Lung (tissue), 12 donors: ENCODE measurements around the gene MBD3L5. TPM values are rescaled to one million over a fixed set of nuclear protein-coding genes. Genes with fewer than 3 reads are reported as not detected.

ENCODE experiments used
- ATAC-seq: fragments of 200-7000 bp; cut with Tn5 transposase; one replicate; pipeline ENCODE4 v1.9.1; 2020; ENCODE audit warnings: moderate number of reproducible peaks; ENCODE audit not compliant: insufficient read depth, low FRiP score
- DNase-seq, 3 donors: peaks; one replicate each; pipeline ENCODE4 v3.0.0-alpha.2; 2013 to 2017
- H3K27ac ChIP-seq, 2 donors: one replicate each; pipeline ENCODE4 v1.5.1; 2013; ENCODE audit warnings: mild to moderate bottlenecking in 2 of 2, moderate library complexity in 2 of 2, control low read depth in 1 of 2, inconsistent platforms in 1 of 2, low read depth in 1 of 2, low read length in 1 of 2
- H3K27me3 ChIP-seq, 3 donors: one replicate each; pipeline ENCODE4 v1.5.1; 2013; ENCODE audit warnings: low read length in 2 of 3; ENCODE audit not compliant: control insufficient read depth in 3 of 3, insufficient read depth in 3 of 3
- H3K36me3 ChIP-seq, 4 donors: one replicate each; pipeline ENCODE4 v1.5.1; 2013; ENCODE audit warnings: low read length in 4 of 4, mild to moderate bottlenecking in 1 of 4, moderate library complexity in 1 of 4; ENCODE audit not compliant: control insufficient read depth in 4 of 4, insufficient read depth in 4 of 4
- H3K4me1 ChIP-seq, 5 donors: one replicate each; pipeline ENCODE4 v1.5.1; 2013; ENCODE audit warnings: low read length in 5 of 5, mild to moderate bottlenecking in 2 of 5, moderate library complexity in 1 of 5; ENCODE audit not compliant: control insufficient read depth in 5 of 5, insufficient read depth in 5 of 5
- H3K4me3 ChIP-seq: one replicate; pipeline ENCODE4 v1.5.1; 2013; ENCODE audit warnings: mild to moderate bottlenecking, control low read depth, moderate library complexity
- H3K9ac ChIP-seq, 2 donors: one replicate each; pipeline ENCODE4 v1.5.1; 2013; ENCODE audit warnings: low read length in 2 of 2, control low read depth in 1 of 2; ENCODE audit not compliant: insufficient read depth in 1 of 2
- H3K9me3 ChIP-seq, 4 donors: one replicate each; pipeline ENCODE4 v1.5.1; 2013; ENCODE audit warnings: low read length in 3 of 4, mild to moderate bottlenecking in 1 of 4, moderate library complexity in 1 of 4; ENCODE audit not compliant: control insufficient read depth in 4 of 4, insufficient read depth in 3 of 4
- WGBS, 2 donors: extraction: QIAGEN DNeasy Blood & Tissue Kit; methylation state at CpG; one replicate each; pipeline ENCODE4 v1.1.7; 2013; 5-methylcytosine and 5-hydroxymethylcytosine counted together
- polyA plus RNA-seq, 2 donors: library from polyadenylated mRNA; stranded (reverse); fragments of 200-250 nt; gene quantifications; one replicate each; pipeline ENCODE4 v1.2.1, GENCODE V29; 2013
- total RNA-seq, 2 donors: library from RNA; depleted of rRNA in 1 of 2; stranded (reverse); fragments of >200 nt in 1 of 2; gene quantifications; one replicate each; pipeline ENCODE4 v1.2.1, GENCODE V29; 2014 to 2021
- TF ChIP-seq, protein P1 (sequence below): IDR thresholded peaks from 2 replicates; pipeline ENCODE4 v1.5.1; 2012; ENCODE audit warnings: mild to moderate bottlenecking; ENCODE audit errors: control extremely low read depth, extremely low read depth
- donor health status: control.
- donor health status: control.
- donor health status: Bipolar disorder and iron deficiency.
- donor health status: healthy.
- donor health status: DM: yes; HTN: yes; CAD: no.

Gene MBD3L5
- total and polyA plus RNA-seq, 4 donors: not detected

DNA sequence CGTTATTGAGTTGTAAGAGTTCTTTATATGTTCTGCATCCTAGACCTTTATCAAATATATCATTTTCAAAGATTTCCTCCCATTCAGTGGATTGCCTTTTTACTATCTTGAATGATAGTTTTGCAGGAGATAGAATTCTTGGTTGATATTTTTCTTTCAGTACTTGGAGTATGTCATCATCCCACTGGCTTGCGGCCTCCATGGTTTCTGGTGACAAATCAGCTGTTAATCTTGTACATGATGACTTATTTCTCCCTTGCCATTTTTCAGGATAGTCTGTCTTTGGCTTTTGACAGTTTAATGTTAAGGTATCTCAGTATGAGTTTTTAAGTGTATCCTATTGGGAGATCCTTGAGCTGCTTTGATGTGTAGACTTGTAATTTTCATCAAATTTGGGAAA is 47.6 kb downstream of the MBD3L5 start:
- Histone ChIP-seq H3K27me3 (no peaks in the 10 kb centered on the region), H3K27ac (no peak overlapping the region), H3K4me3 (no peak overlapping the region), H3K4me1 (peaks cover 0 to 2% (median 0%) of the 10 kb centered on the region in 5 donors), H3K9me3 (peaks cover 27 to 52% (median 46%) of the 10 kb centered on the region in 4 donors), H3K9ac (no peak overlapping the region), H3K36me3 (peaks cover 62 to 89% (median 78%) of the 10 kb centered on the region in 4 donors)
- TF ChIP-seq, protein P1, sequence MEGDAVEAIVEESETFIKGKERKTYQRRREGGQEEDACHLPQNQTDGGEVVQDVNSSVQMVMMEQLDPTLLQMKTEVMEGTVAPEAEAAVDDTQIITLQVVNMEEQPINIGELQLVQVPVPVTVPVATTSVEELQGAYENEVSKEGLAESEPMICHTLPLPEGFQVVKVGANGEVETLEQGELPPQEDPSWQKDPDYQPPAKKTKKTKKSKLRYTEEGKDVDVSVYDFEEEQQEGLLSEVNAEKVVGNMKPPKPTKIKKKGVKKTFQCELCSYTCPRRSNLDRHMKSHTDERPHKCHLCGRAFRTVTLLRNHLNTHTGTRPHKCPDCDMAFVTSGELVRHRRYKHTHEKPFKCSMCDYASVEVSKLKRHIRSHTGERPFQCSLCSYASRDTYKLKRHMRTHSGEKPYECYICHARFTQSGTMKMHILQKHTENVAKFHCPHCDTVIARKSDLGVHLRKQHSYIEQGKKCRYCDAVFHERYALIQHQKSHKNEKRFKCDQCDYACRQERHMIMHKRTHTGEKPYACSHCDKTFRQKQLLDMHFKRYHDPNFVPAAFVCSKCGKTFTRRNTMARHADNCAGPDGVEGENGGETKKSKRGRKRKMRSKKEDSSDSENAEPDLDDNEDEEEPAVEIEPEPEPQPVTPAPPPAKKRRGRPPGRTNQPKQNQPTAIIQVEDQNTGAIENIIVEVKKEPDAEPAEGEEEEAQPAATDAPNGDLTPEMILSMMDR: no peak
- no peak for ATAC-seq
- DNase-seq: no peak
- 97 to 99% methylated on average over 2 of the region's 2 CpGs for WGBS, 2 donors

Other genes starting within 250 kb of the MBD3L5 start
- gene ADGRE1, start 143.0 kb upstream of the MBD3L5 start, total RNA-seq: 10 to 100 TPM in 1 of 2 donors, 1 to 10 TPM in 1; 2.3 to 12.4 TPM
- 10 to 100 TPM in 1 of 2 donors, under 1 TPM in 1; 0.45 to 40.0 TPM for gene ADGRE1, start 143.0 kb upstream of the MBD3L5 start, polyA plus RNA-seq
- not detected for gene MBD3L2B, start 9.1 kb upstream of the MBD3L5 start, total RNA-seq
- gene MBD3L2B, start 9.1 kb upstream of the MBD3L5 start, polyA plus RNA-seq: not detected
- gene MBD3L4, start 9.6 kb downstream of the MBD3L5 start, total RNA-seq: not detected
- not detected for gene MBD3L4, start 9.6 kb downstream of the MBD3L5 start, polyA plus RNA-seq
- gene MBD3L2, start 18.7 kb downstream of the MBD3L5 start, total RNA-seq: not detected
- gene MBD3L2, start 18.7 kb downstream of the MBD3L5 start, polyA plus RNA-seq: not detected
- gene MBD3L3, start 28.1 kb downstream of the MBD3L5 start, total RNA-seq: not detected
- not detected for gene MBD3L3, start 28.1 kb downstream of the MBD3L5 start, polyA plus RNA-seq
- 10 to 100 TPM; 10.0 to 10.6 TPM for gene ZNF557, start 39.1 kb downstream of the MBD3L5 start, total RNA-seq
- gene ZNF557, start 39.1 kb downstream of the MBD3L5 start, polyA plus RNA-seq: 1 to 10 TPM; 2.1 to 4.3 TPM